HCT116 (cell line): Measurements from ENCODE around the gene CNTROB. TPM values are rescaled to one million over a fixed set of nuclear protein-coding genes. Genes with fewer than 3 reads are reported as not detected.

Experiments
- ATAC-seq: fragments of 200-7000 bp; cut with Tn5 transposase; 2 replicates; pipeline ENCODE4 v1.9.1; 2020; ENCODE audit warnings: mild to moderate bottlenecking, moderate library complexity
- BruUV-seq: library from RNA; stranded (reverse); fragments of 400-500 nt; replicated peaks from 2 replicates; lab custom pipeline; 2021; lab: Mats Ljungman, UMichigan
- CTCF ChIA-PET: fragments of 300-600 bp; sonication (Branson Sonifier 250); formaldehyde crosslinking; loops from one replicate; lab custom pipeline; 2021; ENCODE audit warnings: antibody characterized with exemption; lab: Charles Lee
- POLR2A ChIA-PET: fragments of 300-600, 350-600 bp; sonication (Branson Sonifier 250); formaldehyde crosslinking; loops from one replicate; lab custom pipeline; 2021; ENCODE audit warnings: antibody characterized with exemption; lab: Charles Lee
- RAD21 ChIA-PET, 2 experiments: fragments of 300-600 bp; sonication (Branson Sonifier 250); formaldehyde crosslinking; loops; one replicate each; lab custom pipeline; 2023; ENCODE audit warnings: low total read pairs in 2 of 2; ENCODE audit not compliant: uncharacterized antibody in 2 of 2, unreplicated experiment in 2 of 2, low non-redundant PET in 1 of 2; lab: Charles Lee
- DNase-seq: peaks from one replicate; pipeline ENCODE4 v3.0.0-alpha.2; 2010; ENCODE audit warnings: low read depth, low spot score
- H2AFZ ChIP-seq: fragments of 200-600 bp; shearing (Covaris generic), sonication (generic); 2 replicates; pipeline ENCODE4 v1.6.1; 2017; ENCODE audit warnings: low read depth, mixed run types, mixed read lengths, antibody characterized with exemption, low read length; ENCODE audit not compliant: poor library complexity, severe bottlenecking
- H3K27ac ChIP-seq: 2 replicates; pipeline ENCODE4 v1.5.1; 2012; ENCODE audit warnings: low read depth, low read length
- H3K27me3 ChIP-seq: fragments of 200-600 bp; sonication (generic); 2 replicates; pipeline ENCODE4 v1.6.1; 2016; ENCODE audit warnings: mixed run types, low read length, mixed read lengths; ENCODE audit not compliant: insufficient read depth
- H3K36me3 ChIP-seq, 2 experiments: fragments of 200-500 bp in 1 of 2; fragments of 200-600 bp in 1 of 2; sonication (Bioruptor generic) in 1 of 2; sonication (generic) in 1 of 2; 2 replicates each; pipeline versions ENCODE4 v1.5.1 to v1.6.1; 2014 to 2016; ENCODE audit warnings: low read length in 2 of 2, inconsistent platforms in 1 of 2, mixed read lengths in 1 of 2, mixed run types in 1 of 2; ENCODE audit not compliant: insufficient read depth in 2 of 2, control insufficient read depth in 1 of 2
- H3K4me1 ChIP-seq, 2 experiments: fragments of 200-600 bp in 1 of 2; sonication (generic) in 1 of 2; 2 replicates each; pipeline versions ENCODE4 v1.5.1 to v1.6.1; 2012 to 2017; ENCODE audit warnings: low read length in 2 of 2, inconsistent platforms in 1 of 2, mild to moderate bottlenecking in 1 of 2, mixed read lengths in 1 of 2, mixed run types in 1 of 2, moderate library complexity in 1 of 2; ENCODE audit not compliant: insufficient read depth in 2 of 2, control insufficient read depth in 1 of 2
- H3K4me2 ChIP-seq: fragments of 200-600 bp; sonication (generic); 2 replicates; pipeline ENCODE4 v1.6.1; 2017; ENCODE audit warnings: mixed run types, low read length, mixed read lengths
- H3K4me3 ChIP-seq, 2 experiments: fragments of 200-600 bp in 1 of 2; sonication (generic) in 1 of 2; replicated peaks in 1 of 2; 2 replicates each; pipeline ENCODE4 v1.5.1; 2011 to 2016; ENCODE audit warnings: low read length in 2 of 2, control low read depth in 1 of 2, low read depth in 1 of 2, mild to moderate bottlenecking in 1 of 2, mixed read lengths in 1 of 2, mixed run types in 1 of 2
- H3K79me2 ChIP-seq: fragments of 200-600 bp; sonication (generic); 2 replicates; pipeline ENCODE4 v1.6.1; 2017; ENCODE audit warnings: mild to moderate bottlenecking, mixed run types, low read length, moderate library complexity, mixed read lengths; ENCODE audit not compliant: insufficient read depth
- H3K9ac ChIP-seq: fragments of 200-600 bp; sonication (generic); 2 replicates; pipeline ENCODE4 v1.6.1; 2016; ENCODE audit warnings: low read length, mixed read lengths
- H3K9me2 ChIP-seq: fragments of 200-600 bp; sonication (generic), shearing (Covaris generic); 2 replicates; pipeline ENCODE4 v1.6.1; 2017; ENCODE audit warnings: mixed run types, mild to moderate bottlenecking, moderate library complexity; ENCODE audit not compliant: insufficient read depth
- H3K9me3 ChIP-seq, 2 experiments: fragments of 200-500 bp in 1 of 2; fragments of 200-600 bp in 1 of 2; sonication (Bioruptor generic) in 1 of 2; sonication (generic) in 1 of 2; 2 replicates each; pipeline ENCODE4 v1.6.1; 2014 to 2017; ENCODE audit warnings: low read length in 2 of 2, mixed read lengths in 2 of 2, inconsistent platforms in 1 of 2, low read depth in 1 of 2, mild to moderate bottlenecking in 1 of 2, mixed run types in 1 of 2, moderate library complexity in 1 of 2; ENCODE audit not compliant: control insufficient read depth in 1 of 2, insufficient read depth in 1 of 2
- H4K20me1 ChIP-seq: fragments of 200-600 bp; sonication (generic), shearing (Covaris generic); 2 replicates; pipeline ENCODE4 v1.6.1; 2017; ENCODE audit warnings: mixed run types, mild to moderate bottlenecking, moderate library complexity; ENCODE audit not compliant: insufficient read depth
- CBX3 ChIP-seq: IDR thresholded peaks from 2 replicates; pipeline ENCODE4 v1.6.1; 2012; ENCODE audit warnings: low read depth
- ELF1 ChIP-seq: IDR thresholded peaks from 2 replicates; pipeline ENCODE4 v1.6.1; 2012; ENCODE audit warnings: low read depth, borderline replicate concordance
- EZH2 ChIP-seq: fragments of 200-600 bp; sonication (generic); IDR thresholded peaks from 2 replicates; pipeline ENCODE4 v1.6.1; 2017; ENCODE audit warnings: antibody characterized with exemption, mixed run types
- FOSL1 ChIP-seq: IDR thresholded peaks from 2 replicates; pipeline ENCODE4 v1.6.1; 2012; ENCODE audit warnings: low read depth
- JUND ChIP-seq: IDR thresholded peaks from 2 replicates; pipeline ENCODE4 v1.6.1; 2012
- POLR2A ChIP-seq: IDR thresholded peaks from 2 replicates; pipeline ENCODE4 v1.7.0; 2011; ENCODE audit warnings: borderline replicate concordance; ENCODE audit not compliant: insufficient read depth, insufficient read length; ENCODE audit errors: extremely low read depth
- POLR2AphosphoS5 ChIP-seq: IDR thresholded peaks from 2 replicates; pipeline ENCODE4 v1.6.1; 2011; ENCODE audit warnings: mild to moderate bottlenecking, low read depth, low read length, moderate library complexity
- SRF ChIP-seq: IDR thresholded peaks from 2 replicates; pipeline ENCODE4 v1.6.1; 2012; ENCODE audit warnings: low read depth
- TCF7L2 ChIP-seq: IDR thresholded peaks from 2 replicates; pipeline ENCODE4 v1.7.0; 2011; ENCODE audit warnings: borderline replicate concordance, inconsistent platforms; ENCODE audit not compliant: insufficient read depth, insufficient read length; ENCODE audit errors: extremely low read depth
- ZNF274 ChIP-seq: fragments of 200-500 bp; sonication (Bioruptor generic); IDR thresholded peaks from 2 replicates; pipeline ENCODE4 v1.6.1; 2014; ENCODE audit warnings: mild to moderate bottlenecking, low read depth, low read length, inconsistent platforms
- intact Hi-C: fragments of 100-400 bp; cut with micrococcal nuclease; formaldehyde crosslinking; loops from 2 replicates; pipeline ENCODE4 v1.10.0; 2022
- total RNA-seq: library from RNA; stranded (reverse); gene quantifications from one replicate; pipeline ENCODE4 v1.2.1, GENCODE V29; 2021; ENCODE audit not compliant: unreplicated experiment
- TF ChIP-seq, protein P1 (sequence below): IDR thresholded peaks from 2 replicates; pipeline ENCODE4 v1.6.1; 2012; ENCODE audit warnings: low read depth
- TF ChIP-seq, protein P2 (sequence below): IDR thresholded peaks from 2 replicates; pipeline ENCODE4 v1.6.1; 2012
- TF ChIP-seq, protein P3 (sequence below): IDR thresholded peaks from 2 replicates; pipeline ENCODE4 v1.6.1; 2012
- TF ChIP-seq, protein P4 (sequence below): IDR thresholded peaks from 2 replicates; pipeline ENCODE4 v1.6.1; 2011; ENCODE audit warnings: mild to moderate bottlenecking, low read length, moderate library complexity; ENCODE audit not compliant: insufficient replicate concordance; ENCODE audit errors: extremely low read depth
- TF ChIP-seq, protein P5 (sequence below), 3 experiments: fragments of 200-600 bp in 1 of 3; sonication (generic) in 1 of 3; IDR thresholded peaks in 2 of 3; conservative IDR thresholded peaks in 1 of 3; 2 replicates each; pipeline ENCODE4 v1.5.1; 2012 to 2017; ENCODE audit warnings: low read depth in 2 of 3, low read length in 2 of 3, antibody characterized with exemption in 1 of 3, borderline replicate concordance in 1 of 3, control low read depth in 1 of 3, mild to moderate bottlenecking in 1 of 3, mixed read lengths in 1 of 3, mixed run types in 1 of 3, moderate library complexity in 1 of 3; ENCODE audit not compliant: insufficient read depth in 1 of 3

The CNTROB gene
- total RNA-seq, 1 experiment from 2014 or later = 54.6 TPM

DNA sequence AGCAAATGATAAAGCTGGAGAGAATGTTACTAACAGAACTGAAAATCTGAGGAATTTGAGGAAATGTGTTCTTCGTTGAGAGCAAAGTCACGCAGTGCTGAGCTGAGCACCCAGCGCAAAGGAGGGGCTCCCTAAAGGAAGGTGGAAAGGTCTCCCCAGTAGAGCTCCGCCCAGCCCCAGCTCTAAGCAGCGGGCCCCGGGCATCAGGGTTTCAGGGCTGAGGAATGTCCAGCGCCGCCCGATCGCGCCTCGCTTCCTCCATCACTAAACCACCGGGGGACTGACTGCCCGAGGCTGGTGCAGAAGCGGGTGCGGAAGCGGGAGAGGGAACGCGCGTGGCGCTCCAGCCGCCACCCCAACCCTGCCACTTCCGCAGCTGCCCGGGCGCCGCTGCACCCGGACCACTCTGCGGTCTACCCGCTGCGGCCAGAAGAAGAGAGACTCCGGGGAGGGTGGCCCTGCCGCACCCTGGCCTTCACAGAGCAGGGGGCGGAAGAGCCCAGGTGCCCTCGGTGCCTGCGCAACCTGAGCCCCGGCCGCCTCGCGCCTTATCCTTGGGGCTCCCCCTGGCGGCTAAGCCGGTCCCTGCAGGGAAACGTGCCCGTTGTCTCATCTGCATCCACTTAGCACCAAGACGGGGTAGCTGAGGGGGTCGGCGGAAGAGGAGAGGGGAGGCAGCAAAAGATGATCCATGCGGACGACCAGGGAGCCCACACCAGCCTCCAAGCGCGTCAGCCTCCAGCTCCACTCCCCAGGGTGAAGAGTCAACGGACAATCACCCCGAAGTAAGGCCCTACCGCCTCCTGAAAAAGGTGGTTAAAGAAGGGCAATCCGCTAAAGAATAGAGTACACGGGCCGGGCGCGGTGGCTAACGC, 58.0 kb downstream of the CNTROB start (continued):
- TF ChIP-seq, protein P1, sequence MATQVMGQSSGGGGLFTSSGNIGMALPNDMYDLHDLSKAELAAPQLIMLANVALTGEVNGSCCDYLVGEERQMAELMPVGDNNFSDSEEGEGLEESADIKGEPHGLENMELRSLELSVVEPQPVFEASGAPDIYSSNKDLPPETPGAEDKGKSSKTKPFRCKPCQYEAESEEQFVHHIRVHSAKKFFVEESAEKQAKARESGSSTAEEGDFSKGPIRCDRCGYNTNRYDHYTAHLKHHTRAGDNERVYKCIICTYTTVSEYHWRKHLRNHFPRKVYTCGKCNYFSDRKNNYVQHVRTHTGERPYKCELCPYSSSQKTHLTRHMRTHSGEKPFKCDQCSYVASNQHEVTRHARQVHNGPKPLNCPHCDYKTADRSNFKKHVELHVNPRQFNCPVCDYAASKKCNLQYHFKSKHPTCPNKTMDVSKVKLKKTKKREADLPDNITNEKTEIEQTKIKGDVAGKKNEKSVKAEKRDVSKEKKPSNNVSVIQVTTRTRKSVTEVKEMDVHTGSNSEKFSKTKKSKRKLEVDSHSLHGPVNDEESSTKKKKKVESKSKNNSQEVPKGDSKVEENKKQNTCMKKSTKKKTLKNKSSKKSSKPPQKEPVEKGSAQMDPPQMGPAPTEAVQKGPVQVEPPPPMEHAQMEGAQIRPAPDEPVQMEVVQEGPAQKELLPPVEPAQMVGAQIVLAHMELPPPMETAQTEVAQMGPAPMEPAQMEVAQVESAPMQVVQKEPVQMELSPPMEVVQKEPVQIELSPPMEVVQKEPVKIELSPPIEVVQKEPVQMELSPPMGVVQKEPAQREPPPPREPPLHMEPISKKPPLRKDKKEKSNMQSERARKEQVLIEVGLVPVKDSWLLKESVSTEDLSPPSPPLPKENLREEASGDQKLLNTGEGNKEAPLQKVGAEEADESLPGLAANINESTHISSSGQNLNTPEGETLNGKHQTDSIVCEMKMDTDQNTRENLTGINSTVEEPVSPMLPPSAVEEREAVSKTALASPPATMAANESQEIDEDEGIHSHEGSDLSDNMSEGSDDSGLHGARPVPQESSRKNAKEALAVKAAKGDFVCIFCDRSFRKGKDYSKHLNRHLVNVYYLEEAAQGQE = no peak
- TF ChIP-seq, protein P2, sequence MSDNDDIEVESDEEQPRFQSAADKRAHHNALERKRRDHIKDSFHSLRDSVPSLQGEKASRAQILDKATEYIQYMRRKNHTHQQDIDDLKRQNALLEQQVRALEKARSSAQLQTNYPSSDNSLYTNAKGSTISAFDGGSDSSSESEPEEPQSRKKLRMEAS = peak; percentile 85
- peak; percentile 74 for TF ChIP-seq POLR2AphosphoS5
- TF ChIP-seq EZH2 = no peak

DNA sequence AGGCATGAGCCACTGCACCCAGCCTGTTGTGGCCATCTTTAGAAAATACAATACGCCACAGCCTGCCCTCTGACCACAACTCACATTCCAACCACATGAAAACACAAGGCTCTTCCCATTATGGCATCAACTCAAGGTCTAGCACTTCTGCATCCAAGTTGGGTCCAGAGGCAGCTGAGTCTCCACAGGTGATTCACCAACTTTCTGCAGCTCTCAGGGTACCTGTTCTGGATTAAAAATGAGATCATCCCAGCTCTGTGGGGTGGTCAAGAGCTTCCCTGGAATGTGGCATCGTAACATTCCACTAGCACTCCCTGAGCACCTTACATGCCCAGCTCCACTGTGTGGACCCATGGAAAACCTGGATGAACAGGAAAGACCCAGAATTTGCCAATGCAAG, 60.5 kb downstream of the CNTROB start:
- Histone ChIP-seq H3K4me3 (no peak overlapping the region), H3K4me2 (peak overlapping the region; percentile 44), H4K20me1 (no peaks in the 10 kb centered on the region), H2AFZ (no peak overlapping the region), H3K36me3 (no peaks in the 10 kb centered on the region), H3K9ac (no peak overlapping the region), H3K27me3 (no peaks in the 10 kb centered on the region), H3K79me2 (no peaks in the 10 kb centered on the region), H3K27ac (no peak overlapping the region), H3K4me1 (peaks cover 17 to 38% of the 10 kb centered on the region in 2 experiments), H3K9me2 (no peaks in the 10 kb centered on the region), H3K9me3 (no peaks in the 10 kb centered on the region)
- ChIA-PET RAD21 (no interaction called here), POLR2A (no interaction called here), CTCF (interaction anchor here (0.9 kb wide), 1 partner anchor 80 kb away, joined by 3 read pairs; no protein-coding TSS in a partner anchor)
- intact Hi-C loops = loop anchor here (5.0 kb wide), 2 partner anchors 50 to 250 kb away; no protein-coding TSS in a partner anchor
- ATAC-seq (no peak), DNase-seq (no peak)
- no TSS peak for BruUV-seq
- TF ChIP-seq POLR2AphosphoS5 = no peak
- no peak for TF ChIP-seq JUND
- no peak for TF ChIP-seq FOSL1
- no peak for TF ChIP-seq POLR2A
- TF ChIP-seq, protein P3, sequence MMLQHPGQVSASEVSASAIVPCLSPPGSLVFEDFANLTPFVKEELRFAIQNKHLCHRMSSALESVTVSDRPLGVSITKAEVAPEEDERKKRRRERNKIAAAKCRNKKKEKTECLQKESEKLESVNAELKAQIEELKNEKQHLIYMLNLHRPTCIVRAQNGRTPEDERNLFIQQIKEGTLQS = no peak
- TF ChIP-seq, protein P4, sequence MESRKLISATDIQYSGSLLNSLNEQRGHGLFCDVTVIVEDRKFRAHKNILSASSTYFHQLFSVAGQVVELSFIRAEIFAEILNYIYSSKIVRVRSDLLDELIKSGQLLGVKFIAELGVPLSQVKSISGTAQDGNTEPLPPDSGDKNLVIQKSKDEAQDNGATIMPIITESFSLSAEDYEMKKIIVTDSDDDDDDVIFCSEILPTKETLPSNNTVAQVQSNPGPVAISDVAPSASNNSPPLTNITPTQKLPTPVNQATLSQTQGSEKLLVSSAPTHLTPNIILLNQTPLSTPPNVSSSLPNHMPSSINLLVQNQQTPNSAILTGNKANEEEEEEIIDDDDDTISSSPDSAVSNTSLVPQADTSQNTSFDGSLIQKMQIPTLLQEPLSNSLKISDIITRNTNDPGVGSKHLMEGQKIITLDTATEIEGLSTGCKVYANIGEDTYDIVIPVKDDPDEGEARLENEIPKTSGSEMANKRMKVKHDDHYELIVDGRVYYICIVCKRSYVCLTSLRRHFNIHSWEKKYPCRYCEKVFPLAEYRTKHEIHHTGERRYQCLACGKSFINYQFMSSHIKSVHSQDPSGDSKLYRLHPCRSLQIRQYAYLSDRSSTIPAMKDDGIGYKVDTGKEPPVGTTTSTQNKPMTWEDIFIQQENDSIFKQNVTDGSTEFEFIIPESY = no peak
- TF ChIP-seq, protein P2 = no peak
- no peak for TF ChIP-seq ZNF274
- no peak for TF ChIP-seq ELF1
- TF ChIP-seq CBX3 = no peak
- TF ChIP-seq TCF7L2 = no peak
- TF ChIP-seq, protein P5, sequence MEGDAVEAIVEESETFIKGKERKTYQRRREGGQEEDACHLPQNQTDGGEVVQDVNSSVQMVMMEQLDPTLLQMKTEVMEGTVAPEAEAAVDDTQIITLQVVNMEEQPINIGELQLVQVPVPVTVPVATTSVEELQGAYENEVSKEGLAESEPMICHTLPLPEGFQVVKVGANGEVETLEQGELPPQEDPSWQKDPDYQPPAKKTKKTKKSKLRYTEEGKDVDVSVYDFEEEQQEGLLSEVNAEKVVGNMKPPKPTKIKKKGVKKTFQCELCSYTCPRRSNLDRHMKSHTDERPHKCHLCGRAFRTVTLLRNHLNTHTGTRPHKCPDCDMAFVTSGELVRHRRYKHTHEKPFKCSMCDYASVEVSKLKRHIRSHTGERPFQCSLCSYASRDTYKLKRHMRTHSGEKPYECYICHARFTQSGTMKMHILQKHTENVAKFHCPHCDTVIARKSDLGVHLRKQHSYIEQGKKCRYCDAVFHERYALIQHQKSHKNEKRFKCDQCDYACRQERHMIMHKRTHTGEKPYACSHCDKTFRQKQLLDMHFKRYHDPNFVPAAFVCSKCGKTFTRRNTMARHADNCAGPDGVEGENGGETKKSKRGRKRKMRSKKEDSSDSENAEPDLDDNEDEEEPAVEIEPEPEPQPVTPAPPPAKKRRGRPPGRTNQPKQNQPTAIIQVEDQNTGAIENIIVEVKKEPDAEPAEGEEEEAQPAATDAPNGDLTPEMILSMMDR (IDR thresholded peaks at IDR 0.05 in 2 of 3, conservative IDR thresholded peaks at IDR 0.05 in 1 of 3; ENCODE audit: borderline replicate concordance in 1 of 3, insufficient read depth in 1 of 3, low read depth in 2 of 3, low read length in 2 of 3) = no peak
- TF ChIP-seq SRF = no peak
